Calu3 (cell line): ENCODE measurements around the gene SLC6A9. TPM values are rescaled to one million over a fixed set of nuclear protein-coding genes. Genes with fewer than 3 reads are reported as not detected.
A peak's percentile ranks its signal among the peaks of the same experiment; 100 is the strongest.

Experiments
- BruUV-seq: library from RNA; stranded (reverse); fragments of 400-500 nt; replicated peaks from 2 replicates; lab custom pipeline; 2021; lab: Mats Ljungman, UMichigan
- CTCF ChIA-PET: fragments of 300-600 bp; sonication (Branson Sonifier 250); formaldehyde crosslinking; loops from one replicate; lab custom pipeline; 2022; ENCODE audit warnings: antibody characterized with exemption; lab: Charles Lee
- DNase-seq: peaks from one replicate; pipeline ENCODE4 v3.0.0; 2022
- H3K27ac Mint-ChIP-seq: one replicate; pipeline ENCODE4 v1.8.0; 2022; ENCODE audit warnings: mixed read lengths; ENCODE audit not compliant: unreplicated experiment
- H3K27me3 Mint-ChIP-seq: one replicate; pipeline ENCODE4 v1.8.0; 2022; ENCODE audit warnings: mixed read lengths; ENCODE audit not compliant: unreplicated experiment
- H3K36me3 Mint-ChIP-seq: one replicate; pipeline ENCODE4 v1.8.0; 2022; ENCODE audit warnings: mild to moderate bottlenecking, moderate library complexity, mixed read lengths; ENCODE audit not compliant: insufficient read depth, unreplicated experiment
- H3K4me1 Mint-ChIP-seq: one replicate; pipeline ENCODE4 v1.8.0; 2022; ENCODE audit warnings: mild to moderate bottlenecking, low read depth, mixed read lengths; ENCODE audit not compliant: unreplicated experiment
- H3K4me3 Mint-ChIP-seq: one replicate; pipeline ENCODE4 v1.8.0; 2022; ENCODE audit warnings: mild to moderate bottlenecking, low read depth, moderate library complexity, mixed read lengths; ENCODE audit not compliant: unreplicated experiment
- H3K9me3 Mint-ChIP-seq: one replicate; pipeline ENCODE4 v1.8.0; 2022; ENCODE audit warnings: low read depth, mixed read lengths; ENCODE audit not compliant: unreplicated experiment
- intact Hi-C: fragments of 100-400 bp; cut with micrococcal nuclease; formaldehyde crosslinking; loops from one replicate; pipeline ENCODE4 v1.10.0; 2022; ENCODE audit not compliant: unreplicated experiment
- total RNA-seq: library from RNA; stranded (reverse); gene quantifications from 2 replicates; pipeline ENCODE4 v1.2.3, GENCODE V29; 2022
- TF ChIP-seq, protein P1 (sequence below): fragments of 200-600 bp; IDR thresholded peaks from one replicate; pipeline ENCODE4 v1.8.0; 2022; ENCODE audit warnings: antibody characterized with exemption; ENCODE audit not compliant: unreplicated experiment

The SLC6A9 gene
- total RNA-seq, 1 experiment from 2014 or later = 18.2 TPM

- H3K36me3 Mint-ChIP-seq = peaks cover 20% of the 10 kb centered on the region
- H3K27me3 Mint-ChIP-seq = no peaks in the 10 kb centered on the region
- H3K9me3 Mint-ChIP-seq = no peaks in the 10 kb centered on the region
- no peak for DNase-seq
- intact Hi-C loops = no loop called here
- BruUV-seq = TSS peak; percentile 25
- H3K27ac Mint-ChIP-seq = no peak overlapping the region
- TF ChIP-seq, protein P1, sequence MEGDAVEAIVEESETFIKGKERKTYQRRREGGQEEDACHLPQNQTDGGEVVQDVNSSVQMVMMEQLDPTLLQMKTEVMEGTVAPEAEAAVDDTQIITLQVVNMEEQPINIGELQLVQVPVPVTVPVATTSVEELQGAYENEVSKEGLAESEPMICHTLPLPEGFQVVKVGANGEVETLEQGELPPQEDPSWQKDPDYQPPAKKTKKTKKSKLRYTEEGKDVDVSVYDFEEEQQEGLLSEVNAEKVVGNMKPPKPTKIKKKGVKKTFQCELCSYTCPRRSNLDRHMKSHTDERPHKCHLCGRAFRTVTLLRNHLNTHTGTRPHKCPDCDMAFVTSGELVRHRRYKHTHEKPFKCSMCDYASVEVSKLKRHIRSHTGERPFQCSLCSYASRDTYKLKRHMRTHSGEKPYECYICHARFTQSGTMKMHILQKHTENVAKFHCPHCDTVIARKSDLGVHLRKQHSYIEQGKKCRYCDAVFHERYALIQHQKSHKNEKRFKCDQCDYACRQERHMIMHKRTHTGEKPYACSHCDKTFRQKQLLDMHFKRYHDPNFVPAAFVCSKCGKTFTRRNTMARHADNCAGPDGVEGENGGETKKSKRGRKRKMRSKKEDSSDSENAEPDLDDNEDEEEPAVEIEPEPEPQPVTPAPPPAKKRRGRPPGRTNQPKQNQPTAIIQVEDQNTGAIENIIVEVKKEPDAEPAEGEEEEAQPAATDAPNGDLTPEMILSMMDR = no peak
- H3K4me3 Mint-ChIP-seq = peak overlapping the region; percentile 98
- CTCF ChIA-PET = interaction anchor here (1.1 to 1.4 kb wide), 2 partner anchors 12 to 13 kb away, joined by 3 to 6 read pairs; partner anchors contain the start of gene ARTN
- peaks cover 17% of the 10 kb centered on the region for H3K4me1 Mint-ChIP-seq
These were observed 83.3 kb downstream of the SLC6A9 start for GRCh38 chr1:43947874-43948437.

DNA sequence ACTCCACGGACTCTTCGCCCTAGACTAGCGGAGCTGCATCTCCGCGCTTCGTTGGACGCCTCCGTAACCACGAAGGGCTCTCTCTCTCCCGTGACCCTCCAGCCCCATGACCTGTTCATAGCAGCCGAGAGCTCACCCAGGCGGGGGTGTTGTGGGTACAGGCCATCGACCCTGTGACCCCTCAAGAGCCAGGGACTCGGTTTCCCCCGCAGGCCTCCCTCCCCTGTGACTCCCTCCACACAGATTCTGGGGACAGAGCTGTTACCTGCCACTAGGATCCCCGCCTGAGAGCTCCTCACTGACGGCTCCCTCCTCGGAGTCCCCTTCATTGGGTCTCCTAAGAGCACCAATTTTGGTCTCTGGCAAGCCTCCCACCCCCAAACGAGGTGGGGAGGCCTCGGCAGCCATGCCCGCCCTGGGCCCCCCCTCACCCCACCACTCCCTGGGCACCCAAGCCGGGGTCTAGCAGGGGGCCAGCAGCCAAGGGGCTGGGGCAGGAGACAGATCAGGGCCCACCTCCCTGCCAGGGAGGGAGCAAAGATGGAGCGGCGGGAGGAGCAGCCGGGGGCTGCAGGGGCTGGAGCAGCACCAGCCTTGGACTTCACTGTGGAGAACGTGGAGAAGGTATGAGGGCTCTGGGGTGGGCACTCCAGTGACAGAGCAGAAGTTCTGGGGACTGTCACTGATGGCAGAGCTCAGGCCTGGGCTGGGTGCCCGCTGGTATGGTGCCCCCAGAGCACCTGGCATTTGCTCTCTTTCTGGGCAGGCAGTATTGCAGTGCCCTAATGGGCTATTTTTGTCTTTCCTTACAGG is 84.0 kb downstream of the SLC6A9 start:
- no TSS peak for BruUV-seq
- Mint-ChIP-seq H3K27me3 (no peaks in the 10 kb centered on the region), H3K27ac (peak overlapping the region; percentile 86), H3K4me1 (peaks cover 17% of the 10 kb centered on the region), H3K36me3 (peaks cover 20% of the 10 kb centered on the region), H3K4me3 (peak overlapping the region; percentile 98), H3K9me3 (no peaks in the 10 kb centered on the region)
- intact Hi-C loops = no loop called here
- TF ChIP-seq, protein P1 = no peak
- DNase-seq = no peak
- CTCF ChIA-PET = interaction anchor here (0.6 to 1.1 kb wide), 3 partner anchors 13 to 184 kb away, joined by 3 to 6 read pairs (median 3); partner anchors contain the start of genes ARTN and DPH2

Other genes with a start within 250 kb of the SLC6A9 start
- 0.39 and 1.4 TPM in 2 replicates for gene ARTN, start 97.7 kb downstream of the SLC6A9 start, total RNA-seq
- gene IPO13, start 84.5 kb downstream of the SLC6A9 start, total RNA-seq = 24.2 and 28.5 TPM in 2 replicates
- gene DPH2, start 61.5 kb downstream of the SLC6A9 start, total RNA-seq = 41.2 and 43.3 TPM in 2 replicates
- 141 and 155 TPM in 2 replicates for gene ATP6V0B, start 56.5 kb downstream of the SLC6A9 start, total RNA-seq
- 47.1 and 50.9 TPM in 2 replicates for gene B4GALT2, start 52.3 kb downstream of the SLC6A9 start, total RNA-seq
- 19.7 and 20.2 TPM in 2 replicates for gene CCDC24, start 39.9 kb downstream of the SLC6A9 start, total RNA-seq
- not detected in 2 replicates for gene KLF17, start 87.4 kb upstream of the SLC6A9 start, total RNA-seq
- gene KLF18, start 110.2 kb upstream of the SLC6A9 start, total RNA-seq = not detected in 2 replicates
- 40.9 and 42.9 TPM in 2 replicates for gene DMAP1, start 182.0 kb upstream of the SLC6A9 start, total RNA-seq